ENCODE measurements around the gene SIL1.
"Not testable (repeated sequence)": the region's sequence is repeated elsewhere in the genome, so short reads cannot be mapped to it uniquely, and the experiment has no call there.

DNA sequence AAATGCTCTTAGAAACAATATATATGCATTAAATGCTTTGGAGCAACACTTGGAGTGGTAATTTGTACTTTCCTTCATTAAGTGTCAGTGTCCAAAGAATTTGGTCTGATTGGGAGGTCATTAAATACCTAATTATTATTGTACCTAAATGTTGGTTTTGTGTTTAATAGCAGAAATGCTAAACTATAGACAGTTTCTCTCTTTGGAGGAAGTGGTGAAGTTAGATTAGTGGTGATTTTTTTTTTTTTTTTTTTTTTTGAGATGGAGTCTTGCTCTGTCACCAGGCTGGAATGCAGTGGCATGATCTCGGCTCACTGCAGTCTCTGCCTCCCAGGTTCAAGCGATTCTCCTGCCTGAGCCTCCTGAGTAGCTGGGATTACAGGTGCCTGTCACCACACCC, 276.8 kb downstream of the SIL1 start:
- TF ChIP-seq, protein P1, sequence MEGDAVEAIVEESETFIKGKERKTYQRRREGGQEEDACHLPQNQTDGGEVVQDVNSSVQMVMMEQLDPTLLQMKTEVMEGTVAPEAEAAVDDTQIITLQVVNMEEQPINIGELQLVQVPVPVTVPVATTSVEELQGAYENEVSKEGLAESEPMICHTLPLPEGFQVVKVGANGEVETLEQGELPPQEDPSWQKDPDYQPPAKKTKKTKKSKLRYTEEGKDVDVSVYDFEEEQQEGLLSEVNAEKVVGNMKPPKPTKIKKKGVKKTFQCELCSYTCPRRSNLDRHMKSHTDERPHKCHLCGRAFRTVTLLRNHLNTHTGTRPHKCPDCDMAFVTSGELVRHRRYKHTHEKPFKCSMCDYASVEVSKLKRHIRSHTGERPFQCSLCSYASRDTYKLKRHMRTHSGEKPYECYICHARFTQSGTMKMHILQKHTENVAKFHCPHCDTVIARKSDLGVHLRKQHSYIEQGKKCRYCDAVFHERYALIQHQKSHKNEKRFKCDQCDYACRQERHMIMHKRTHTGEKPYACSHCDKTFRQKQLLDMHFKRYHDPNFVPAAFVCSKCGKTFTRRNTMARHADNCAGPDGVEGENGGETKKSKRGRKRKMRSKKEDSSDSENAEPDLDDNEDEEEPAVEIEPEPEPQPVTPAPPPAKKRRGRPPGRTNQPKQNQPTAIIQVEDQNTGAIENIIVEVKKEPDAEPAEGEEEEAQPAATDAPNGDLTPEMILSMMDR (IDR thresholded peaks at IDR 0.05), result not testable (repeated sequence)
- not testable (repeated sequence) for TF ChIP-seq POLR2A (IDR thresholded peaks at IDR 0.05)
